ENCODE measurements around the gene ZNF385A.
A peak's percentile ranks its signal among the peaks of the same experiment; 100 is the strongest.

Gene ZNF385A

GRCh38 chr12:54415221-54415929, 30.8 kb upstream of the ZNF385A start:
- Histone ChIP-seq H3K27me3 (ENCODE audit: control insufficient read depth, low read length) (peaks cover 45% of the 10 kb centered on the region), H3K4me2 (ENCODE audit: low read length) (no peak overlapping the region), H4K20me1 (ENCODE audit: control insufficient read depth, insufficient read depth, low read depth, low read length) (no peaks in the 10 kb centered on the region), H3K9me2 (replicated peaks; ENCODE audit: control insufficient read depth, low read length) (no peaks in the 10 kb centered on the region), H3K36me3 (ENCODE audit: control insufficient read depth, low read length) (no peaks in the 10 kb centered on the region), H3K27ac (ENCODE audit: low read depth, low read length) (no peak overlapping the region), H3K4me1 (ENCODE audit: control insufficient read depth, low read length) (peaks cover 21% of the 10 kb centered on the region), H3F3A (ENCODE audit: control insufficient read depth, insufficient read depth) (no peaks in the 10 kb centered on the region), H3K4me3 (ENCODE audit: low read length) (no peak overlapping the region), H3K79me2 (ENCODE audit: control insufficient read depth, low read length) (no peaks in the 10 kb centered on the region), H3K9me3 (ENCODE audit: control insufficient read depth, insufficient read depth, low read length) (no peaks in the 10 kb centered on the region)
- TF ChIP-seq EZH2phosphoT487 (IDR thresholded peaks at IDR 0.05; ENCODE audit: borderline replicate concordance, low read length) (no peak), CTCF (IDR thresholded peaks at IDR 0.05; ENCODE audit: low read depth, low read length, poor library complexity, severe bottlenecking) (no peak)

- Histone ChIP-seq H3K9me2 (replicated peaks; ENCODE audit: control insufficient read depth, low read length) (no peaks in the 10 kb centered on the region), H4K20me1 (ENCODE audit: control insufficient read depth, insufficient read depth, low read depth, low read length) (no peaks in the 10 kb centered on the region), H3K4me2 (ENCODE audit: low read length) (peak overlapping the region; percentile 58), H3K9me3 (ENCODE audit: control insufficient read depth, insufficient read depth, low read length) (no peaks in the 10 kb centered on the region), H3K27ac (ENCODE audit: low read depth, low read length) (no peak overlapping the region), H3K4me1 (ENCODE audit: control insufficient read depth, low read length) (peaks cover 21% of the 10 kb centered on the region), H3K79me2 (ENCODE audit: control insufficient read depth, low read length) (no peaks in the 10 kb centered on the region), H3K4me3 (ENCODE audit: low read length) (peak overlapping the region; percentile 30; the same call in 1 of the 2 replicates), H3K27me3 (ENCODE audit: control insufficient read depth, low read length) (peaks cover 26% of the 10 kb centered on the region), H3K36me3 (ENCODE audit: control insufficient read depth, low read length) (no peaks in the 10 kb centered on the region), H3F3A (ENCODE audit: control insufficient read depth, insufficient read depth) (no peaks in the 10 kb centered on the region)
- TF ChIP-seq CTCF (IDR thresholded peaks at IDR 0.05; ENCODE audit: low read depth, low read length, poor library complexity, severe bottlenecking), result no peak
- TF ChIP-seq EZH2phosphoT487 (IDR thresholded peaks at IDR 0.05; ENCODE audit: borderline replicate concordance, low read length), result no peak
Measured at GRCh38 chr12:54413284-54414190, 29.0 kb upstream of the ZNF385A start.

- Histone ChIP-seq H3K27me3 (ENCODE audit: control insufficient read depth, low read length) (peaks cover 21% of the 10 kb centered on the region), H3K36me3 (ENCODE audit: control insufficient read depth, low read length) (no peaks in the 10 kb centered on the region), H3K4me1 (ENCODE audit: control insufficient read depth, low read length) (peaks cover 21% of the 10 kb centered on the region), H3K4me3 (ENCODE audit: low read length) (peak overlapping the region; percentile 30; the same call in 1 of the 2 replicates), H3K9me3 (ENCODE audit: control insufficient read depth, insufficient read depth, low read length) (no peaks in the 10 kb centered on the region), H3K4me2 (ENCODE audit: low read length) (peak overlapping the region; percentile 58), H3F3A (ENCODE audit: control insufficient read depth, insufficient read depth) (no peaks in the 10 kb centered on the region), H4K20me1 (ENCODE audit: control insufficient read depth, insufficient read depth, low read depth, low read length) (no peaks in the 10 kb centered on the region), H3K9me2 (replicated peaks; ENCODE audit: control insufficient read depth, low read length) (no peaks in the 10 kb centered on the region), H3K79me2 (ENCODE audit: control insufficient read depth, low read length) (no peaks in the 10 kb centered on the region), H3K27ac (ENCODE audit: low read depth, low read length) (no peak overlapping the region)
- TF ChIP-seq EZH2phosphoT487 (IDR thresholded peaks at IDR 0.05; ENCODE audit: borderline replicate concordance, low read length), result no peak
- no peak for TF ChIP-seq CTCF (IDR thresholded peaks at IDR 0.05; ENCODE audit: low read depth, low read length, poor library complexity, severe bottlenecking)
Measured at GRCh38 chr12:54412786-54413185, 28.3 kb upstream of the ZNF385A start.

Measured in DOHH2 (cell line).